Measurements from ENCODE around the gene GSAP. TPM values are rescaled to one million over a fixed set of nuclear protein-coding genes. Genes with fewer than 3 reads are reported as not detected.

Gene GSAP
- polyA plus RNA-seq, 1 of the 3 experiments (the other 2 are of a cell fraction): 5.9 TPM

GRCh38 chr7:77295549-77295948, 120.6 kb downstream of the GSAP start (continued):
- no peak for TF ChIP-seq IRF3 (IDR thresholded peaks at IDR 0.05; ENCODE audit: low read depth, low read length)
- no peak for TF ChIP-seq SMC3 (IDR thresholded peaks at IDR 0.05; ENCODE audit: low read depth, low read length)
- no peak for TF ChIP-seq CHD2 (IDR thresholded peaks at IDR 0.05; ENCODE audit: low read length, partially characterized antibody)
- no peak for TF ChIP-seq RXRA (IDR thresholded peaks at IDR 0.05; ENCODE audit: borderline replicate concordance, low read depth)
- TF ChIP-seq ZBTB33 (IDR thresholded peaks at IDR 0.05; ENCODE audit: borderline replicate concordance, low read depth): no peak
- TF ChIP-seq NRF1 (IDR thresholded peaks at IDR 0.05; ENCODE audit: low read depth, low read length): no peak
- no peak for TF ChIP-seq PBX3 (IDR thresholded peaks at IDR 0.05)
- TF ChIP-seq USF1 (IDR thresholded peaks at IDR 0.05; ENCODE audit: borderline replicate concordance, low read depth): no peak
- no peak for TF ChIP-seq MAX (IDR thresholded peaks at IDR 0.05; ENCODE audit: low read depth)

- Histone ChIP-seq H3K36me3 (replicated peaks in 1 of 2; ENCODE audit: control insufficient read depth in 1 of 2, insufficient read depth in 2 of 2, low read length in 1 of 2) (no peaks in the 10 kb centered on the region), H3K4me2 (no peak overlapping the region), H3K4me1 (ENCODE audit: control insufficient read depth in 1 of 2, insufficient read depth in 2 of 2, low read depth in 1 of 2, low read length in 1 of 2) (no peaks in the 10 kb centered on the region), H3K79me2 (ENCODE audit: insufficient read depth) (no peaks in the 10 kb centered on the region), H3F3A (replicated peaks; ENCODE audit: insufficient read depth) (no peaks in the 10 kb centered on the region), H3K9me2 (no peaks in the 10 kb centered on the region), H3K9ac (no peak overlapping the region), H4K20me1 (ENCODE audit: insufficient read depth) (no peaks in the 10 kb centered on the region), H3K9me3 (no peaks in the 10 kb centered on the region), H3K4me3 (ENCODE audit: low read depth in 2 of 2, low read length in 1 of 2) (no peak overlapping the region), H3K27ac (ENCODE audit: low read depth in 2 of 2, low read length in 1 of 2) (no peak overlapping the region), H2AFZ (ENCODE audit: low read depth) (no peak overlapping the region), H3K27me3 (ENCODE audit: insufficient read depth) (no peaks in the 10 kb centered on the region)
- CTCF ChIA-PET: no interaction called here
- 92% methylated on average over 4 of the region's 4 CpGs for WGBS (ENCODE audit: low lambda C conversion rate)
- POLR2A ChIA-PET: no interaction called here
- DNase-seq: no peak
- TF ChIP-seq GATA2 (CRISPR knock-in tag; IDR thresholded peaks at IDR 0.05) (no peak), JUND (IDR thresholded peaks at IDR 0.05) (no peak), CTCF (IDR thresholded peaks at IDR 0.05) (0 out of 2 replicates have a peak, but pooled peaks have one; percentile 12)
These were observed 123.1 kb downstream of the GSAP start for GRCh38 chr7:77293046-77293445.
